CD4-positive, alpha-beta T cell treated with Interferon gamma for 1 hour (primary cell): ENCODE results near the gene CLEC4C.
"Not testable (repeated sequence)": the region's sequence is repeated elsewhere in the genome, so short reads cannot be mapped to it uniquely, and the experiment has no call there.

Source experiments
- DNase-seq: peaks from one replicate; pipeline ENCODE4 v3.0.0-alpha.2; 2020

Gene CLEC4C

GRCh38 chr12:7747246-7747645 lies at the start of gene CLEC4C:
CLEC4C (minus strand) TSS chr12:7747375; CDS start chr12:7747348, 27 bp downstream.
- DNase-seq, result no peak

- DNase-seq, result no peak
These were observed 46.0 kb upstream of the CLEC4C start for GRCh38 chr12:7793211-7793610.

GRCh38 chr12:7788884-7789528 lies 41.8 kb upstream of the CLEC4C start, which contains the start of gene NANOG:
NANOG (plus strand) TSS chr12:7789402; CDS start chr12:7789615, 213 bp downstream.
- DNase-seq, result not testable (repeated sequence)

- no peak for DNase-seq
These were observed 41.1 kb upstream of the CLEC4C start for GRCh38 chr12:7788294-7788660.

DNA sequence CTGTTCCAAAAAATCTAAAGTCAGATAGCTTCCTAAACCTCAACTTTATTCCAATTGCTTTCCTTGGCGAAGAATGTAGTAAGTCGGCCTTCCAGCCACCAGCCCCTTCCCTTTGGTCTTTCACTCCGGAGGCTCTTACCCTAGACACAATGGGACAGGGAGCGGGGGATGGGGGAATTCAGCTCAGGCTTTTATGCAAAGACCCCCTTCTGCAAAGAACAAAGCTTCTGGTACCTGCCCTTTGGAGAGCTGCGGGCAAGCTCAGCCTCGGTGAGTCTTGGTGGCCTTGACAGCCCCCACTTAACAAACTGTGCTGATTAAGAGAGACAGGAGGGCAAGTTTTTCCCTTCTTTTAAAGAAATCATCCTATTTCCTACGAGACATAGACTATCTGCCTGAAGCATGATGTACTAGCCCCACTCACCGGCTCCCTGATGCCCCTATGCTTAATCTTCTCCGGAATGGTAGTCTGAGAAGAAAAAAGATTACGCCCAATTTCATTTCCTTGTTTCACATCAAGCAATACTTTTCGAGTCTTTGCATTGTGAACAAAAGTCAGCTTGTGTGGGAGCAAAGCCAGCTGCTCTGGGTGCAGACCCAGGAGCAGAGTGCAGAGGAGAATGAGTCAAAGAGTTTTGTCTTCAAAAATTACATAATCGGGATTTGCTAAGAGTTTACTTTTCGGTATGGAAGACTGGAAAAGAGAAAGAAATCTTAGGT lies 40.6 kb upstream of the CLEC4C start:
- DNase-seq, result no peak

DNA sequence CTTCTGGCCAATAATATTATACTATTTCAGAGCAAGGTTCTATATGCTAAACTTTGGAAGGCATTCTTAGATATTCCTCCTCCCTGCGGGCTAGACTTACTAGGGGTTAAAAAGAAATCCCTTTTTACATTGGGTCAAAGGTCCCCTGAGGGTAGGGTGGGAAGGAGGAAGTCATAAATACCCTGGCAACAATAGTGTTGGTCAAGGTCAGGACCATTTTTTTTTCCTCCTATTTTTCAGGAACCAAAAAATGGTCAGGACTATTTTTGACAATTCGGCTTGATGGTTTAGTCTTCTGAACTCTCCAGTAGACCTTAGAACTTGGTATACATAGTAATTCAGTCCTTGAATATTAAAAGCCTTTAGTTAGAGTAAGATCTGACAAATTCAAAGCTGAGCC lies 37.5 kb upstream of the CLEC4C start:
- no peak for DNase-seq

DNA sequence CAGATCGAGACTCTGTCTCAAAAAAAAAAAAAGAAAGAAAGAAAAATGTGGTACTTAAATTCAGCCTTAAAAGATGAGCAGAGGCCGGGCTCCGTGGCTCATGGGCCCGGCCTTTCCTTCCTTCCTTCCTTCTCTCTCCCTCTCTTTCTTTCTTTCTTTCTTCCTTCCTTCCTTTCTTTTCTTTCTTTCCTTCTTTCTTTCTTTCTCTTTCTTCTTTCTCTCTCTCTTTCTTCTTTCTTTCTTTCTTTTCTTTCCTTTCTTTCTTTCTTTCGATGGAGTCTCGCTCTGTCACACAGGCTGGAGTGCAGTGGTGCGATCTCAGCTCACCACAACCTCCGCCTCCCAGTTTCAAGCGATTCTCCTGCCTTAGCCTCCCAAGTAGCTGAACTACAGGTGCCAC lies 36.3 kb upstream of the CLEC4C start:
- not testable (repeated sequence) for DNase-seq

DNA sequence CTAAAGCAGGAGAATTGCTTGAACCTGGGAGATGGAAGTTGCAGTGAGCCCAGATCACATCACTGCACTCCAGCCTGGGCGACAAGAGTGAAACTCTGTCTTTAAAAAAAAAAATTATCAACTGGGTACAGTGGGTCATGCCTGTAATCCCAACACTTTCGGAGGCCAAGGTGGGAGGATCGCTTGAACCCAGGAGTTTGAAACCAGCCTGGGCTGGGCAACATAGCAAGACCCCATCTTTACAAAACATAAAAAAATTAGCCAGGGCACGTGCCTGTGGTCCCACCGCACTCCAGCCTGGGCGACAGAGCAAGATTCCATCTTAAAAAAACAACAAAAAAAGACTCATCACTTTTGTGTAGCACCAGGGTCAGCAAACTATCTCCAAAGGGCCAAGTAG lies 34.9 kb upstream of the CLEC4C start:
- DNase-seq, result no peak

- no peak for DNase-seq
These were observed 34.1 kb upstream of the CLEC4C start for GRCh38 chr12:7781274-7781673.

DNA sequence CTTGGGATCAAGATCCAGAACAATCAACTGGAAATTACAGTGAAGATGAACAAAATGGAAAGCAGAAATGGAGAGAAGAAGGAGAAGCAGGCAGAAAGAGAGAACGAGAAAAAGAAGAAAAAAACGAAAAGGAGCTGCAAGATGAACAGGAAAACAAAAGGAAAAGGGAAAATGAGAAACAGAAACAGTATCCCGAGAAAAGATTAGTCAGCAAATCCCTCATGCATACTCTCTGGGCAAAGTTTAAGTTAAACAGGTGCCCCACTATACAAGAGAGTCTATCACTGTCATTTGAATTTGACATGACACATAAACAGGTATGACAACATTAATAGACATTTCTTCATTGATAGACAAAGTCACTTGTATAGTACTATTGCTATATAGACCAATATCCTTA lies 22.8 kb upstream of the CLEC4C start:
- no peak for DNase-seq

GRCh38 chr12:7758766-7759140 lies 11.6 kb upstream of the CLEC4C start:
- DNase-seq, result no peak

- DNase-seq, result no peak
These were observed 9.8 kb upstream of the CLEC4C start for GRCh38 chr12:7756993-7757392.

DNA sequence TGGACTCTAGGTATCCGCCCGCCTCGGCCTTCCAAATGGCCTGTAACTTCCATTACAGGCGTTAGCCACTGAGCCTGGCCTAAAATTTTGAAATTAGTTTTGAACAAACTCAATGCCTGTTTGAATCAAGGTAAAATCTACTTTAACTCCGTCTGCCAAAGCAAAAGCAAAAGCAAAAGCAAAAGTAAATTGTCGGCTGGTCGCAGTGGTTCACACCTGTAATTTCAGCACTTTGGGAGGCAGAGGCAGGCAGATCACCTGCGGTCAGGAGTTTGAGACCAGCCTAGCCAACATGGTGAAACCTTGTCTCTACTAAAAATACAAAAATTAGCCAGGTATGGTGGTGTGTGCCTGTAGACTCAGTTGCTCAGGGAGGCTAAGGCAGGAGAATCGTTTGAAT lies 8.5 kb upstream of the CLEC4C start:
- not testable (repeated sequence) for DNase-seq

DNA sequence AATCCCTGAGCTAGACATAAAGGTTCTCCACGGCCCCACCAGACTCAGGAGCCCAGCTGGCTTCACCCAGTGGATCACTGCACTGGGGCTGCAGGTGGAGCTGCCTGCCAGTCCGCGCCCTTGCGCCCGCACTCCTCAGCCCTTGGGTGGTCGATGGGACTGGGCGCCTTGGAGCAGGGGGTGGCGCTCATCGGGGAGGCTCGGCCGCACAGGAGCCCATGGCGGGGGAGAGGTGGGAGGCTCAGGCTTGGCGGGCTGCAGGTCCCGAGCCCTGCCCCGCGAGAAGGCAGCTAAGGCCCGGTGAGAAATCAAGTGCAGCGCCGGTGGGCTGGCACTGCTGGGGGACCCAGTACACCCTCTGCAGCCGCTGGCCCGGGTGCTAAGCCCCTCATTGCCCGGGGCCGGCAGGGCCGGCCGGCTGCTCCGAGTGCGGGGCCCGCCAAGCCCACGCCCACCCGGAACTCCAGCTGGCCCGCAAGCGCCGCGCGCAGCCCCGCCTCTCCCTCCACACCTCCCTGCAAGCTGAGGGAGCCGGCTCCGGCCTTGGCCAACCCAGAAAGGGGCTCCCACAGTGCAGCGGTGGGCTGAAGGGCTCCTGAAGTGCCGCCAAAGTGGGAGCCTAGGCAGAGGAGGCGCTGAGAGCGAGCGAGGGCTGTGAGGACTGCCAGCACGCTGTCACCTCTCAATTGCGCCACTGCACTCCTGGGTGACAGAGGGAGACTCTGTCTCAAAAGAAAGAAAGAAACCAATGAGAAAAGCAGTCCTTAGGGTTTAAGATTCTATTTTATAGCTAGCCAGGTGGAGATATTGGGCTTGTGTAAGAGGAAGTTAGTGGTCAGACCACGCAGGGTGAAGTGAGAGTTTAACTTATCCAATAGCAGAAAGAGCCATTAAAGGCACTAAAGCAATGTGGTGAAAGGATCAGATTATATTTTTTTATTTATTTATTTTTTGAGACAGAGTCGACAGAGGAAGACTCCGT lies 5.1 kb upstream of the CLEC4C start:
- not testable (repeated sequence) for DNase-seq

GRCh38 chr12:7751394-7751793 lies 4.2 kb upstream of the CLEC4C start:
- no peak for DNase-seq

GRCh38 chr12:7750350-7750749 lies 3.2 kb upstream of the CLEC4C start:
- no peak for DNase-seq

- no peak for DNase-seq
These were observed 2.3 kb upstream of the CLEC4C start for GRCh38 chr12:7749442-7749841.

DNA sequence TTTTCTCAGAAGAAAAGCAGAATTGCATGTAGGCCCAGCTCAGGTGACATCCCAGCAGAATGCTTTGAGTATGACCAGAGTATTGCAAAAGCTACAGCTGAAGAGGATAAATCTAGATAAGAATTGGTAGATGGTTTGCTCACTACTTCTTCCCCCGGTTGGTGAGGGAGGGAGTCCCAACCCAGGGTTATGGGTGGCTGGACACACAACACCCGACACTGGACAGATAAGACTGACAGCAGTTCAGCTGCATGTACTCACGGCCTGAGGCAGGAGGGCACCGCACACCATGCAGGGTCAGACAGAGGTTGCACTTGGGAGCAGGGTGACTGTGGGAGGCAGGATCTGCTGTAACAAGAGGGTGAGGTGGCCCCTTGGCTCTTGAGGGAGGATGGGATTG lies 1.7 kb upstream of the CLEC4C start:
- no peak for DNase-seq

GRCh38 chr12:7732993-7733392 lies 14.2 kb downstream of the CLEC4C start:
- DNase-seq, result no peak

DNA sequence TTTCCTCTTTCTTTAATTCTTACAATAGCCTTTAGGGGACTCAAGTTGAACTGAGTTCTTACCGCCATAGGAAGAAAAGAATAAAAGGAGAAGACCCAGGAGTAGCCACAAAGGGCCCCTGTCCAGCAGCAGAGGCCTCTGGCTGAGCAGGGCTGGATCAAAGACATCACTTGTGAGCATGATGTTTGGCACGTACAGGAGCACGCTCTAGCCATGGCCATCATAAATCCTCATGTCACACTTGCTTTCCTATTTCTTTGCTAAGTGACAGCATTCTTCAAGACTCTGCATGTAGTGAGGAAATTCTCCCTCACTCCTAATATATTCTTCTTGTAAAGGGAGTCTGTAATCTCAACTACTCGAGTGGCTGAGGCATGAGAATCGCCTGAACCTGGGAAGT lies 15.7 kb downstream of the CLEC4C start:
- no peak for DNase-seq

DNA sequence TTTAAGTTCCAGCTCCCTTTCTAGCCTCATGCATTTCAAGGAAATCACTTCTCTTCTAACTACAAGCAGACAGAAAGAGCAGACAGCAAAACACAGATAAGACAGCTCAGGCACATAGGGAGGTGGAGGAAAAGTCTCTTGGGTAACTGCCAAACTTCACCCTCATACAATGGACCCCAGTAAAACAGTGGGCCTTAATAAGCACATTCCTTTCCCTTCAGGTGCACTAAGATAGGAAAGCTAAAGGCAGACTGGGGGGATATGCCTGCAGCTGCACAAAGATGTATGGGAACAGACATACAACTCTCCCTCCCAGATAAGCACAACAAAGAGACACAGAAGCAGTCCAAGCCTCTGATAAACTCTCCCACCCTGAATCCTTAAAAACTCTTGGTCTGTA lies 16.2 kb downstream of the CLEC4C start:
- DNase-seq, result not testable (repeated sequence)

DNA sequence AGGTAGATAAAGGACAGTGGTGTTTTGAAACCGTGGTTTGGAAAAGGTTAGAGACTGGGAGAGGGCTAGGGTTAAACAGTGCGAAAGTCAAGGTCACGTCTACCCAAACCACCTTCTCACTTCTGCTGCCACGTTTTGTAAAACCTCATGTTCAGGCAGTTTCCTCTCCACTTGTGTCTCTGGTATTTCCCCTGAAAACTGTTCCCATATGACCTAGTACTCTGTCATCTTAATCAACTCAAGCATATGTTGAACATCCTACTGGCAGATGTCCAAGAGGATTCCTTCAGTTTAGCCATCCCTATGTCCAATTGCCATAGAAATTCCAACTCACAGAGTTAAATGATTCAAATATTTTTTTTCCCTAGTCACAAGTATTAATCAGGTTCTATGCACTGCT lies 17.4 kb downstream of the CLEC4C start:
- no peak for DNase-seq

- no peak for DNase-seq
These were observed 23.2 kb downstream of the CLEC4C start for GRCh38 chr12:7723926-7724325.
